HEK293T (cell line): ENCODE data around the gene KIF24.

Experiments used
- CTCF ChIA-PET: fragments of 350-600 bp; formaldehyde crosslinking; extraction: SDS; loops from one replicate; lab custom pipeline; 2021; ENCODE audit warnings: antibody characterized with exemption, inconsistent platforms; lab: Yijun Ruan, JAX
- POLR2A ChIA-PET: fragments of 350-600 bp; formaldehyde crosslinking; extraction: SDS; loops from one replicate; lab custom pipeline; 2020; ENCODE audit warnings: antibody characterized with exemption, inconsistent platforms; lab: Yijun Ruan, JAX
- DNase-seq: peaks from one replicate; pipeline ENCODE4 v3.0.0; 2012; ENCODE audit warnings: mixed read lengths; ENCODE audit errors: extremely low spot score
- BHLHE40 ChIP-seq: fragments of 450-650 bp; IDR thresholded peaks from 2 replicates; pipeline ENCODE4 v1.6.1; 2016; ENCODE audit warnings: mild to moderate bottlenecking, moderate library complexity, borderline replicate concordance
- CTBP1 ChIP-seq: fragments of 450-650 bp; IDR thresholded peaks from 2 replicates; pipeline ENCODE4 v1.6.1; 2016; ENCODE audit warnings: borderline replicate concordance
- ELF4 ChIP-seq: fragments of 450-650 bp; IDR thresholded peaks from 2 replicates; pipeline ENCODE4 v1.6.1; 2017; ENCODE audit warnings: antibody characterized with exemption
- FOXA1 ChIP-seq: fragments of 450-650 bp; IDR thresholded peaks from 2 replicates; pipeline ENCODE4 v1.6.1; 2016; ENCODE audit warnings: mild to moderate bottlenecking
- FOXK2 ChIP-seq: fragments of 450-650 bp; IDR thresholded peaks from 2 replicates; pipeline ENCODE4 v1.6.1; 2016; ENCODE audit warnings: mild to moderate bottlenecking
- FOXM1 ChIP-seq: fragments of 450-650 bp; IDR thresholded peaks from 2 replicates; pipeline ENCODE4 v1.6.1; 2017; ENCODE audit warnings: mild to moderate bottlenecking, borderline replicate concordance
- HDGF ChIP-seq: fragments of 450-650 bp; IDR thresholded peaks from 2 replicates; pipeline ENCODE4 v1.6.1; 2017; ENCODE audit warnings: antibody characterized with exemption, borderline replicate concordance
- L3MBTL2 ChIP-seq: fragments of 450-650 bp; conservative IDR thresholded peaks from 2 replicates; pipeline ENCODE4 v1.6.1; 2016; ENCODE audit warnings: mild to moderate bottlenecking
- LEF1 ChIP-seq: fragments of 450-650 bp; IDR thresholded peaks from 2 replicates; pipeline ENCODE4 v1.6.1; 2017; ENCODE audit warnings: mild to moderate bottlenecking, borderline replicate concordance
- SP1 ChIP-seq: fragments of 450-650 bp; IDR thresholded peaks from 2 replicates; pipeline ENCODE4 v1.6.1; 2017
- SUZ12 ChIP-seq: fragments of 450-650 bp; IDR thresholded peaks from 2 replicates; pipeline ENCODE4 v1.6.1; 2016; ENCODE audit warnings: mild to moderate bottlenecking
- TARDBP ChIP-seq: fragments of 450-650 bp; IDR thresholded peaks from 2 replicates; pipeline ENCODE4 v1.6.1; 2016
- ZNF384 ChIP-seq: fragments of 450-650 bp; IDR thresholded peaks from 2 replicates; pipeline ENCODE4 v1.6.1; 2016
- TF ChIP-seq, protein P1 (sequence below): fragments of 450-650 bp; IDR thresholded peaks from 2 replicates; pipeline ENCODE4 v1.6.1; 2016

The KIF24 gene

DNA sequence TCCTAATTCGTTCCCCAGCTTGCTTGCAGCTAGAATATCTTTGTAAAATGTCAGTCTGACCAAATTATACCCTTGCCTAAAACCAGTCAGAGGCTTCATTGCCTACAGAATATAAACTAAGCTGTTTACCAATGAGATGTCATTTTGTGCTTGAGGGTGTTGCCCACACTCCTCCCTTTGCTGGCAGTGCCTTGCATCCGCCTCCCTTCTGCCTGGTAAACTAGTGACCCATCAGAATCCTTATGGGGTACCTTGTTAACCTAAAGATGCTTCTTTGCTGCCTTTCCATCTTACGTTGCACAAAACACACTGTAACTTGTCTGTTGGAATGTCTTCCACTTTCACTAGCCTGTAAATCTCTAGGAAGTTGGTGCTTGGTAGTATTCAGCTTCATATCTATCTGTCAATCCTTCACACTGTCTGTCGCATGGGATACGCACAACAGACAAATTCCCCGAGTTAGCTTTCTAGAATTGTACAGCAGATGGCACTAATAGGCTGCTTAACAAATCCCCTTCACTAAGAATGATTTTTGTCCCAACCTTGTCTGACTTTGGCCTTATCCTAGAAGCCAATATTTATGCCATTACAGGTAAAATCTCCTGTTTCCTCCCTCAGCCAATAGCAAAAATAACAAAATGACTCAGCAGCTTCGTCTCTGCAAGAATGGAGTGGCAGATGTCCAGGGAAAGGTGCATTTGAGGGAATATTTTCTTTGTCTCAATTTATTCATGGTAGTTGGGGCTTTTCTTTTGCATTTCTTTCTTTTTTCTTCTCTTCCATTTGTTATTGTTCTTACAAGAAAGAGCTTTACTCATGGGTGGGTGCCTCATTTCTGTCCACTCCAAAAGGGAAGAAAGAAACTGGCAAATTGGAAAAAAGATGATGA is 3.3 kb upstream of the KIF24 start:
- CTCF ChIA-PET: interaction anchor here (0.7 to 1.3 kb wide), 3 partner anchors 43 to 72 kb away, joined by 3 to 4 read pairs (median 4); no protein-coding TSS in a partner anchor
- peak; percentile 31 for DNase-seq
- TF ChIP-seq, protein P1, sequence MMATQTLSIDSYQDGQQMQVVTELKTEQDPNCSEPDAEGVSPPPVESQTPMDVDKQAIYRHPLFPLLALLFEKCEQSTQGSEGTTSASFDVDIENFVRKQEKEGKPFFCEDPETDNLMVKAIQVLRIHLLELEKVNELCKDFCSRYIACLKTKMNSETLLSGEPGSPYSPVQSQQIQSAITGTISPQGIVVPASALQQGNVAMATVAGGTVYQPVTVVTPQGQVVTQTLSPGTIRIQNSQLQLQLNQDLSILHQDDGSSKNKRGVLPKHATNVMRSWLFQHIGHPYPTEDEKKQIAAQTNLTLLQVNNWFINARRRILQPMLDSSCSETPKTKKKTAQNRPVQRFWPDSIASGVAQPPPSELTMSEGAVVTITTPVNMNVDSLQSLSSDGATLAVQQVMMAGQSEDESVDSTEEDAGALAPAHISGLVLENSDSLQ: peak; percentile 41
- TF ChIP-seq BHLHE40 (no peak), FOXK2 (no peak)
- POLR2A ChIA-PET: no interaction called here

DNA sequence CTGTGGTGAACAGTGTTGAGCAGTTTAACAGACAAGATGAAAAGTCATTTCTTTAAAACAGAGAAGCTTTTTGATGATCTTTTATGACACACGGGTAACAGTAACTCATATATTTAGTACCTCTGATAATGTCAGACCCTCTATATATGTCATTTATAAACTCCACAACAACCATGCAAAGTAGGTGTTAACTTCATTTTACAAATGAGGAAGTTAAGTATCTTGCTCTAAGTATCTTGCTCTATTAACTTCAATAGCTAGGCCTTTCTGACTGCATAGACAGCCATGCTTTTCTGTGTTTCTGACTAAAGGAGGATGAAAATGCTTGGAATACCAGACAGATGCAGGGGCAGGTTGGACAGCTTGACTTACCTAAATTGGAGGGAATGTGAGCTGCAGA is 2.1 kb upstream of the KIF24 start:
- no peak for DNase-seq
- TF ChIP-seq FOXM1: no peak
- TF ChIP-seq SUZ12: no peak
- POLR2A ChIA-PET: interaction anchor here (0.8 kb wide), 1 partner anchor 152 kb away, joined by 3 read pairs; the partner anchor contains the start of gene UBAP1
- CTCF ChIA-PET: interaction anchor here (1.0 kb wide), 1 partner anchor 48 kb away, joined by 3 read pairs; no protein-coding TSS in a partner anchor

DNA sequence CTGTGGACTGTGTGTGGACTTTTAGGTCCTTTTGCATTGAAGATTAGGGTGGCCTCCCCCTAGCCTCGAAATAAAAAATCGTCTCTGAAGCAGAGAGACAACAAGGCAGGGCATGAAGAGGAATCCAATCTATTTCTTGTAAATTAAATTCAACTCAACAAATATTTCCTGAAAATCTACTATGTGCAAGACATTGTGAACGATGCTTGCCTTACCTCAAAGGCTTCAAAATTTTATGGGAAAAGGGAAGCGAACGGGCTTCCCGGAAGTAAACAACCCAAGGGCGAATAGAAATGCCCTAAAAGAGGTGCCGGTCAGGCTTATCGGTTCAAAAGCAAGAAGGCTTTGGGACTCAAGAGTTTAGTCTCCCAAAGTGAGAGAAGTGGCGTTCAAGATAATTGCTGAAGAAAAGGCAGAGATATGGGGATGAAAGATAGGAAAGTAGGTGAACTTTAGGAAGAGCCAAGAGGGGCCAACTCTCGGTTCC is 525 bp downstream of the KIF24 start:
- peak; percentile 27 for DNase-seq
- ChIA-PET POLR2A (no interaction called here), CTCF (no interaction called here)
- no peak for TF ChIP-seq BHLHE40
- no peak for TF ChIP-seq L3MBTL2
- peak; percentile 77 for TF ChIP-seq FOXK2
- TF ChIP-seq CTBP1: no peak
- no peak for TF ChIP-seq SP1
- no peak for TF ChIP-seq SUZ12
- TF ChIP-seq HDGF: no peak
- TF ChIP-seq TARDBP: no peak
- no peak for TF ChIP-seq ZNF384
- no peak for TF ChIP-seq FOXM1
- TF ChIP-seq LEF1: no peak
- TF ChIP-seq FOXA1: no peak
- TF ChIP-seq ELF4: peak; percentile 60

DNA sequence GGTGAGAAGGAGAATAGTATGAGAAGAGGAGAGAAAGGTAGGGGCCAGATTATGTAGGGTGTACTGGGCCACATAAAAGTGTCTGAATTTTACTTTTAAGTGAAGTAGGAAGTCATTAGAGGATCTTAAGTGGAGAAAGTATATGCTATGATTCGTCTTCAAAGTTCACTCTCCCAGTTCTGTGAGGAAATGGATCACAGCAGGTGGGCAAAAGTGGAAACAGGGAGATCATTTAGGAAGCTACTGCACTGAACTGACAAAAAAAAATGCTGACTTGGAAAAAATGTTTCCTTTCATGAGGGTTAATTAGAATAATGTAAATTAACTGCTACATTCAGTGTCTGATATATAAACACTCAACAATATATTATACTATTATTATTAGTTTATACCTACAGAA is 2.4 kb downstream of the KIF24 start:
- POLR2A ChIA-PET: no interaction called here
- TF ChIP-seq FOXM1 (no peak), ELF4 (no peak), CTBP1 (no peak), SUZ12 (no peak)
- DNase-seq: no peak
- CTCF ChIA-PET: interaction anchor here (0.6 kb wide), 1 partner anchor 262 kb away, joined by 3 read pairs; no protein-coding TSS in a partner anchor

DNA sequence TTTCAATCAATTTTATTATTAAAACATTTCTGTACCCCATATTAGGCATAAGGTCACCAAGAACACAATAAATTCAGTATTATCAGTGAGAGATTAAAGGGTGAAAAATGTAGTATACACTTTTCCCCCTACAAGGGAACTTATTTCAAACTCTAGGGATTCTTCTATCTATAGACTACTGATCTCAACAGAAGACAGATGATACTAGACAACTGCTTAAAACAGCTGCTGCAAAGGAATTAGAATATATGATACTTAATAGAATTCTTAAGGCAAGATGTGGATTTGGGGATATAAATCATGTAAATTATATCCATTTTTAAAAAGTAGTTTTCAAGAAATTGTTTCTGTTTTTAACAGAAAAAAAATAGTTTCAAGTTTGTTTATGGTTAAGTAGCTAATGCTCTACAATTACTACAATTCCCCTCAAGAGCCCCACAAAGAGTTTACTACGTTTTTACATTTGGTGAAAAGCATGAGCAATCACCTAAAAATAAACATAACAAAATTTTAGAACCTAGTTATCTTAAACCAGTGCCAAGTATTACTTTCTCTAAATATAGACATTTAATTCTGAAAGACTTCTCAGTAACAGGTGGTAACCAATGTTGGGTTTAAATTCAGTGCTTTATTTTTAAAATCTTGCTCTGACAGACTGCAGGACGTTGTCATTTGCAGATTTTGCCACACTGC is 6.0 kb downstream of the KIF24 start:
- CTCF ChIA-PET: no interaction called here

DNA sequence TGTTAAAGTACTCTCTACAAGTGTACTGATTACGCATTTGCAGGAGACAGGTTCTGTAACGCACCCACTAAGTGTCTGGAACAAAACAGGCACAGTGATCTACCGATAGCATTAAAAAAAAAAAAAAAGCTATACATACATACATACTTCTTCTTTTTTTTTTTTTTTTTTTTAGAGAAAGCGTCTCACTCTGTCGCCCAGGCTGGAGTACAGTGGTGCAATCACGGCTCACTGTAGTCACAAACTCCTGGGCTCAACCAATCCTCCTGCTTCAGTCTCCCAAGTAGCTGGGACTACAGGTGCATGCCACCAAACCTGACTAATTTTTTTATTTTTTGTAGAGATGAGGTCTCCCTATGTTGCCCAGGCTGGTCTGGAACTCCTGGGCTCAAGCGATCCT is 7.6 kb downstream of the KIF24 start:
- no peak for DNase-seq
- POLR2A ChIA-PET: interaction anchor here (0.5 kb wide), 1 partner anchor 136 kb away, joined by 4 read pairs; no protein-coding TSS in a partner anchor
- CTCF ChIA-PET: no interaction called here
- no peak for TF ChIP-seq TARDBP
- no peak for TF ChIP-seq SP1
- no peak for TF ChIP-seq SUZ12

More for the DNA sequence above, 6.0 kb downstream of the KIF24 start:
- DNase-seq: no peak
- TF ChIP-seq LEF1: no peak
- TF ChIP-seq SP1: no peak
- POLR2A ChIA-PET: no interaction called here

DNA sequence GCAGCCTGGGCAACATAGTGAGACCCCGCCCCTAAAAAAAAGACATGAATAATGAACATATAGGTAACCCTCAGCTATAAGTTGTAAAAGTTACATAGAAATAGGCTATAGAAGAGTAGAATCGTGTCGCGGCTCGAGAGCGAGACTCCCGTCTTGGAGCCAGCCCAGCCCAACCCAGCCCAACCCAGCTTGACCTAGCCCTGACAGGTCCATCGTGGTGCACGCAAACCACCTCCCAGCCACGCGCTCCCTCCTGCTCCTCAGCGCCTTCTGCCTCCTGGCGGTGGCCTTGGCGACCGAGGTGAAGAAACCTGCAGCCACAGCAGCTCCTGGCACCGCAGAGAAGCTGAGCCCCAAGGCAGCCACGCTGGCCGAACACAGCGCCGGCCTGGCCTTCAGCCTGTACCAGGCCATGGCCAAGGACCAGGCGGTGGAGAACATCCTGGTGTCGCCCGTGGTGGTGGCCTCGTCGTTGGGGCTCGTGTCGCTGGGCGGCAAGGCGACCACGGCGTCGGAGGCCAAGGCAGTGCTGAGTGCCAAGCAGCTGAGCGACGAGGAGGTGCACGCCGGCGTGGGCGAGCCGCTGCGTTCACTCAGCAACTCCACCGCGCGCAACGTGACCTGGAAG is 10.8 kb downstream of the KIF24 start:
- ChIA-PET CTCF (no interaction called here), POLR2A (no interaction called here)
- TF ChIP-seq BHLHE40 (no peak), ELF4 (no peak), SP1 (no peak), L3MBTL2 (no peak), FOXK2 (no peak)
- TF ChIP-seq, protein P1: no peak
- no peak for DNase-seq
